ENCODE data around the gene DLG2.
"Not testable (repeated sequence)": the region's sequence is repeated elsewhere in the genome, so short reads cannot be mapped to it uniquely, and the experiment has no call there.

Gene DLG2

GRCh38 chr11:83455356-83455755, 2171.8 kb downstream of the DLG2 start:
- DNase-seq (ENCODE audit: low spot score) = no peak

- no peak for DNase-seq (ENCODE audit: low spot score)
Measured at GRCh38 chr11:83454674-83455073, 2172.5 kb downstream of the DLG2 start.

- no peak for DNase-seq (ENCODE audit: low spot score)
Measured at GRCh38 chr11:83449338-83449913, 2177.7 kb downstream of the DLG2 start.

GRCh38 chr11:83448686-83449085, 2178.5 kb downstream of the DLG2 start:
- DNase-seq (ENCODE audit: low spot score) = no peak

- not testable (repeated sequence) for DNase-seq (ENCODE audit: low spot score)
Measured at GRCh38 chr11:83443880-83444279, 2183.3 kb downstream of the DLG2 start.

- DNase-seq (ENCODE audit: low spot score) = no peak
Measured at GRCh38 chr11:83441601-83442000, 2185.5 kb downstream of the DLG2 start.

GRCh38 chr11:83441171-83441570, 2186.0 kb downstream of the DLG2 start:
- no peak for DNase-seq (ENCODE audit: low spot score)

- no peak for DNase-seq (ENCODE audit: low spot score)
Measured at GRCh38 chr11:83438438-83438837, 2188.7 kb downstream of the DLG2 start.

- no peak for DNase-seq (ENCODE audit: low spot score)
Measured at GRCh38 chr11:83437939-83438338, 2189.2 kb downstream of the DLG2 start.

- DNase-seq (ENCODE audit: low spot score) = no peak
Measured at GRCh38 chr11:83436855-83437254, 2190.3 kb downstream of the DLG2 start.

- not testable (repeated sequence) for DNase-seq (ENCODE audit: low spot score)
Measured at GRCh38 chr11:83434812-83435211, 2192.3 kb downstream of the DLG2 start.

GRCh38 chr11:83427943-83428342, 2199.2 kb downstream of the DLG2 start:
- no peak for DNase-seq (ENCODE audit: low spot score)

GRCh38 chr11:83427501-83427900, 2199.6 kb downstream of the DLG2 start:
- no peak for DNase-seq (ENCODE audit: low spot score)

GRCh38 chr11:83425137-83425466, 2202.0 kb downstream of the DLG2 start:
- DNase-seq (ENCODE audit: low spot score) = no peak

- DNase-seq (ENCODE audit: low spot score) = peak; percentile 71
Measured at GRCh38 chr11:83424376-83425136, 2202.6 kb downstream of the DLG2 start.

- DNase-seq (ENCODE audit: low spot score) = not testable (repeated sequence)
Measured at GRCh38 chr11:83422641-83423040, 2204.5 kb downstream of the DLG2 start.

GRCh38 chr11:83410605-83411565, 2216.3 kb downstream of the DLG2 start:
- no peak for DNase-seq (ENCODE audit: low spot score)

- no peak for DNase-seq (ENCODE audit: low spot score)
Measured at GRCh38 chr11:83409891-83410290, 2217.3 kb downstream of the DLG2 start.

- no peak for DNase-seq (ENCODE audit: low spot score)
Measured at GRCh38 chr11:83409476-83409875, 2217.7 kb downstream of the DLG2 start.

GRCh38 chr11:83408946-83409345, 2218.2 kb downstream of the DLG2 start:
- DNase-seq (ENCODE audit: low spot score) = no peak
